CD4-positive, alpha-beta T cell treated with Interleukin-21 for 1 hour (primary cell): ENCODE measurements around the gene SOX6.
"Not testable (repeated sequence)": the region's sequence is repeated elsewhere in the genome, so short reads cannot be mapped to it uniquely, and the experiment has no call there.

Experiments
- DNase-seq: peaks from one replicate; pipeline ENCODE4 v3.0.0-alpha.2; 2020

Gene SOX6

GRCh38 chr11:15944460-15944859 is 411.9 kb downstream of the SOX6 start:
- no peak for DNase-seq

- no peak for DNase-seq
These were observed 412.7 kb downstream of the SOX6 start for GRCh38 chr11:15943418-15944197.

- no peak for DNase-seq
These were observed 413.4 kb downstream of the SOX6 start for GRCh38 chr11:15942936-15943335.

GRCh38 chr11:15942126-15942525 is 414.2 kb downstream of the SOX6 start:
- no peak for DNase-seq

- no peak for DNase-seq
These were observed 415.1 kb downstream of the SOX6 start for GRCh38 chr11:15941206-15941770.

GRCh38 chr11:15940462-15941205 is 415.7 kb downstream of the SOX6 start:
- DNase-seq, result no peak

GRCh38 chr11:15938983-15939382 is 417.4 kb downstream of the SOX6 start:
- no peak for DNase-seq

GRCh38 chr11:15938121-15938611 is 418.2 kb downstream of the SOX6 start:
- DNase-seq, result no peak

- no peak for DNase-seq
These were observed 418.7 kb downstream of the SOX6 start for GRCh38 chr11:15937601-15938120.

GRCh38 chr11:15936011-15936410 is 420.3 kb downstream of the SOX6 start:
- DNase-seq, result no peak

GRCh38 chr11:15935373-15935772 is 421.0 kb downstream of the SOX6 start:
- no peak for DNase-seq

- DNase-seq, result no peak
These were observed 422.3 kb downstream of the SOX6 start for GRCh38 chr11:15933886-15934625.

- no peak for DNase-seq
These were observed 423.9 kb downstream of the SOX6 start for GRCh38 chr11:15932417-15932816.

- DNase-seq, result no peak
These were observed 424.8 kb downstream of the SOX6 start for GRCh38 chr11:15931497-15931896.

- no peak for DNase-seq
These were observed 425.8 kb downstream of the SOX6 start for GRCh38 chr11:15930442-15931025.

- no peak for DNase-seq
These were observed 426.9 kb downstream of the SOX6 start for GRCh38 chr11:15929371-15929901.

GRCh38 chr11:15927864-15928217 is 428.5 kb downstream of the SOX6 start:
- DNase-seq, result no peak

GRCh38 chr11:15927196-15927863 is 429.0 kb downstream of the SOX6 start:
- no peak for DNase-seq

- no peak for DNase-seq
These were observed 430.3 kb downstream of the SOX6 start for GRCh38 chr11:15926071-15926470.

- DNase-seq, result no peak
These were observed 433.2 kb downstream of the SOX6 start for GRCh38 chr11:15923183-15923582.

GRCh38 chr11:15922745-15923144 is 433.6 kb downstream of the SOX6 start:
- not testable (repeated sequence) for DNase-seq
